BLaER1 treated with 17β-estradiol and CSF1 and Interleukin-3, amounts not matched to agents 10 nM and 100 nM (cell line): Measurements from ENCODE around the gene TANC1.

Experiments
- H3K27ac ChIP-seq, 11 experiments: shearing (Covaris generic); formaldehyde crosslinking; 2 replicates each; pipeline ENCODE4 v1.8.1; 2022
- H3K27me3 ChIP-seq, 11 experiments: shearing (Covaris generic); formaldehyde crosslinking; 2 replicates each; pipeline ENCODE4 v1.8.1; 2022
- H3K36me3 ChIP-seq, 11 experiments: shearing (Covaris generic); formaldehyde crosslinking; 2 replicates each; pipeline ENCODE4 v1.8.1; 2022
- H3K4me1 ChIP-seq, 10 experiments: shearing (Covaris generic); formaldehyde crosslinking; 2 replicates each; pipeline ENCODE4 v1.8.1; 2022
- H3K4me2 ChIP-seq, 11 experiments: shearing (Covaris generic); formaldehyde crosslinking; 2 replicates each; pipeline ENCODE4 v1.8.1; 2022
- H3K4me3 ChIP-seq, 10 experiments: shearing (Covaris generic); formaldehyde crosslinking; 2 replicates each; pipeline ENCODE4 v1.8.1; 2022
- H3K9ac ChIP-seq, 11 experiments: shearing (Covaris generic); formaldehyde crosslinking; 2 replicates each; pipeline ENCODE4 v1.8.1; 2022
- H3K9me3 ChIP-seq, 11 experiments: shearing (Covaris generic); formaldehyde crosslinking; replicated peaks in 1 of 11; 2 replicates each; pipeline ENCODE4 v1.8.1; 2022
- H4K20me1 ChIP-seq, 11 experiments: shearing (Covaris generic); formaldehyde crosslinking; 2 replicates each; pipeline ENCODE4 v1.8.1; 2022
- Cebpa-rat ChIP-seq, 11 experiments: shearing (Covaris generic); IDR thresholded peaks; 2 replicates each; pipeline ENCODE4 v1.8.1; 2022

Gene TANC1

DNA sequence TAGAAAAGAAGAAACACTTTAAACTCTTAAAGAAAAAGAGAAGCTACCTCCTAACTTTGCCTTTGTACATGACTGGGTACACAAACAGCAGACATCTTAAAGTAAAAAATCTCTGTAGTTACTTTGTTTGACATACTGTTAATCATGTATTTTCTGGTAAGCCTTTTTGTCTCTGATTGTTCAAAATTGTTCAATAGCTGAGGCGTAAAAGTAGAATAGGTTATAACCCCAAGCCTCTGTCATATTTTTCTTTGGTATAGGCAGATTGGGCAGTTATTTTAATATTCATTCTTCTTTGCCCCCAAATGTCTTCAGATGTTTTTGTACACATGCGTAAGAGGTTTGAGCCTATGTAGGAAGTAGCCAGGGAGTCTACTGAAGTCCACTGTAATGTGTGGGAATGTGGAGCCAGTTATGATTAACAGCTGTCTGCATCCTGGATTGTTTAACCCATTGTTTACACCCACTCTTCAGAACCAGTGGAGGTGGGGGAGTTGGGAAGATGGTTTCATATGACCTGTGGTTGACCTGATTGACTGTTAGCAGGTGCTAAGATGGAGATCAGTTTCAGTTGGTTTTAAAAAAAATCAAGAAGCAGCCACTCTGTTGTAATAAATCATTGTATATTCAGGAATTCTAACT is 150.5 kb downstream of the TANC1 start:
- Histone ChIP-seq H3K4me3 (no peak overlapping the region), H3K9me3 (peaks cover 0 to 15% (median 0%) of the 10 kb centered on the region in 11 experiments; a peak in 1 of 22 replicates), H3K4me2 (peak overlapping the region in 6 of 11 experiments; percentile 9 to 42 (median 21); a peak in 7 of 22 replicates), H4K20me1 (no peaks in the 10 kb centered on the region), H3K9ac (no peak overlapping the region; a peak in 1 of 22 replicates), H3K4me1 (peaks cover 4 to 18% (median 14%) of the 10 kb centered on the region in 10 experiments), H3K27me3 (no peaks in the 10 kb centered on the region), H3K36me3 (no peaks in the 10 kb centered on the region), H3K27ac (no peak overlapping the region)
- no peak for TF ChIP-seq Cebpa-rat (IDR thresholded peaks at IDR 0.05)

DNA sequence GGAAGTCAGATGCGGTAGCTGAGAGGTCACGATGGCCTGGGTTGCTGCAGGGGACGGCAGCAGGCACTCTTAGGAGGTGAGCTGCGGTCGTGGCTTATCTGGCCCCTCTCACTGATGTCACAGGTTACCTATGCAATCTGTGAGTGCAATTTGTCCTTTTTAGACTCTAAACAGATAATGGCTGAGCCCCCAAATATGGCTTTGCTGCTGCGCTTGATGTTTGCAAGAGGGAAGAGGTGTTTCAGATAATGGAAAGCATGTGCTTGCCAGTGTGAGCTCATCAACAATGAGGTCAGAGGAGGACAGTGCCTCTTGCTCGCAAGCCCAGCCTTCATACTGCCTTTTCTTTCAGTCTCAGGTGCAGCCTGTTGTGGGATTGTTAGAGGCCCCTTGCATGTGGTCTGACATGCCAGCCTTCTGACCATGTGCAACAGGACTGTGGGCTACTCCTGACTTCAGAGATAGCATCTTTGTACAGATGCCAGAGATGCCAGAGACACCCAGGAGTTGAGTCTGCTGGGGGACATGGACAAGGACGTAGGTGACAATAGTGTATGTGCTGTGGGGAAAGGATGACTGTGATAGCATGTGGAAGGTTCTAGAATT is 151.3 kb downstream of the TANC1 start:
- Histone ChIP-seq H3K9ac (no peak overlapping the region), H3K27me3 (no peaks in the 10 kb centered on the region), H4K20me1 (no peaks in the 10 kb centered on the region), H3K4me1 (peaks cover 12 to 25% (median 22%) of the 10 kb centered on the region in 10 experiments), H3K9me3 (peaks cover 0 to 15% (median 0%) of the 10 kb centered on the region in 11 experiments; a peak in 1 of 22 replicates), H3K27ac (no peak overlapping the region), H3K4me3 (no peak overlapping the region), H3K4me2 (peak overlapping the region in 7 of 11 experiments; percentile 2 to 42 (median 19); a peak in 6 of 22 replicates), H3K36me3 (no peaks in the 10 kb centered on the region)
- no peak for TF ChIP-seq Cebpa-rat (IDR thresholded peaks at IDR 0.05)

DNA sequence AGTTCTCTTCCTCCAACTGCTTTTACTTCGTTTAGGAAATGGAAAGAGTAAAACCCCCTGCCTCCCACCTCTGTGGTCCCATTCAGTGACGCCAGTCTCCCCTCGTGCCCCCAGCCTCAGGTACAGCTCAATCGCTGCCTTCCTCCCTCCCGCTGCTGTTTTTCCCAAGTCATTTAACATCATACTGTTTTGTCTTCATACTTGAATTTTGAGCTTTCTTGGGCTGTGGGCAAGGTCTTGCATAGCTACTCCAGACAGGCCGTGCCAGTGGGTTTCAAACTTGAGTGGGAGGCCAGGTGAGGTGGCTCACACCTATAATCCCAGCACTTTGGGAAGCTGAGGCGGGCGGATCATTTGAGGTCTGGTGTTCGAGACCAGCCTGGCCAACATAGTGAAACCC is 155.3 kb downstream of the TANC1 start:
- no peaks in the 10 kb centered on the region for H4K20me1 ChIP-seq
- peaks cover 24 to 37% (median 30%) of the 10 kb centered on the region in 10 experiments for H3K4me1 ChIP-seq
- TF ChIP-seq Cebpa-rat (IDR thresholded peaks at IDR 0.05), result no peak
- H3K9ac ChIP-seq, result peak overlapping the region in 5 of 11 experiments; percentile 15 to 73 (median 64); a peak in 7 of 22 replicates
- no peaks in the 10 kb centered on the region for H3K36me3 ChIP-seq
- H3K27me3 ChIP-seq, result no peaks in the 10 kb centered on the region
- H3K27ac ChIP-seq, result peak overlapping the region; percentile 21 to 87 (median 76); a peak in 19 of 22 replicates
- peak overlapping the region; percentile 30 to 72 (median 60); a peak in 18 of 22 replicates for H3K4me2 ChIP-seq
- H3K4me3 ChIP-seq, result no peak overlapping the region
- peaks cover 0 to 4% (median 0%) of the 10 kb centered on the region in 11 experiments; a peak in 3 of 22 replicates for H3K9me3 ChIP-seq

DNA sequence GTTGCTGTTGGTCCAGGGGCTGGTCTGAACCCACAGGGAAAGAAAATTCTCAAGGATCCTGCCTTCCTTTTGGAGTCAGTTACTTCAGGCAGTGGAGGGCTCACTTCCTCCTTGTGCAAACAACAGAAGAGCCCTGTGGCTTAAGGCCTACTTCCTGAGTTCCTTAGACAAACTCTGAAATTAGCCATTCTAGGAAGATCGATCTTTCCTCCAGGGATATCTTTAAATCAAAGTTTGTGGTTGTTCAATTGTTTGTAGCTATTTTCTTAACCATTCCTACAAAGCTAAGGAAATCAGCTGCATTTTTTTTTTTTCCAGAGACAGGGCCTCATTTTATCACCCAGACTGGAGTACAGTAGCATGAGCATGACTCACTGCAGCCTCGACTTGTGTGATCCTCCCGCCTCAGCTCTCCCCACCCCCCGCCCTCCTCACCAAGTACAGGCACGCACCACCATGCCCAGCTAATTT is 156.0 kb downstream of the TANC1 start:
- Histone ChIP-seq H3K27me3 (no peaks in the 10 kb centered on the region), H3K9ac (peak overlapping the region; percentile 15 to 73 (median 50); a peak in 20 of 22 replicates), H3K36me3 (no peaks in the 10 kb centered on the region), H4K20me1 (no peaks in the 10 kb centered on the region), H3K4me1 (peaks cover 23 to 30% (median 26%) of the 10 kb centered on the region in 10 experiments), H3K4me2 (peak overlapping the region; percentile 30 to 72 (median 60)), H3K27ac (peak overlapping the region; percentile 21 to 87 (median 76); a peak in 21 of 22 replicates), H3K4me3 (no peak overlapping the region), H3K9me3 (peaks cover 0 to 4% (median 0%) of the 10 kb centered on the region in 11 experiments; a peak in 3 of 22 replicates)
- no peak for TF ChIP-seq Cebpa-rat (IDR thresholded peaks at IDR 0.05)

DNA sequence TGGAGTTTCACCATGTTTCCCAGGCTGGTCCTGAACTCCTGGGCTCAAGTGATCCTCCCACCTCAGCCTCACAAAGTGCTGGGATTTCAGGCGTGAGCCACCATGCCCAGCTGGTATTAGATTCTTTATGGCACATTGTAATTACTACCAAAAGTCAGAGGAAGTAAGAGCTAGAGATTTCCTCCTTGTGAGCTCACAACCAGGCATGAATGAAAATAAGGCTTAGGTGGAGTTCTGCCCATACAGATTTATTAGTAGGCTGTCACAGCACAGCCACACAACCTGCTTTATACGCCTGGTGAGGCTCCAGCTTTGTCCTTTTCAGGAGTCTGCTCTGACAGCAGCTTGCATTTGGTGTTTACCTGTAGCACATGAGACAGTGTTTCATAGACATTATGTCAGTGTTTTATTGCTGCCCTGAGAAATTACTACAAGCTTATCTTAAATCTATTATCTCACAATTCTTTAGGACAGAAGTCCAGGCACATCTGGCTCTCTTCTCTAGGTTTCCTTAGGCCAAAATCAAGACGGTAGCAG is 156.6 kb downstream of the TANC1 start:
- Histone ChIP-seq H3K4me2 (peak overlapping the region; percentile 30 to 72 (median 60)), H3K27me3 (no peaks in the 10 kb centered on the region), H3K9ac (peak overlapping the region in 9 of 11 experiments; percentile 36 to 73 (median 61); a peak in 16 of 22 replicates), H3K9me3 (peaks cover 0 to 4% (median 0%) of the 10 kb centered on the region in 11 experiments; a peak in 3 of 22 replicates), H3K27ac (peak overlapping the region; percentile 21 to 87 (median 76); a peak in 21 of 22 replicates), H3K36me3 (no peaks in the 10 kb centered on the region), H3K4me3 (no peak overlapping the region), H3K4me1 (peaks cover 17 to 29% (median 25%) of the 10 kb centered on the region in 10 experiments), H4K20me1 (no peaks in the 10 kb centered on the region)
- no peak for TF ChIP-seq Cebpa-rat (IDR thresholded peaks at IDR 0.05)

DNA sequence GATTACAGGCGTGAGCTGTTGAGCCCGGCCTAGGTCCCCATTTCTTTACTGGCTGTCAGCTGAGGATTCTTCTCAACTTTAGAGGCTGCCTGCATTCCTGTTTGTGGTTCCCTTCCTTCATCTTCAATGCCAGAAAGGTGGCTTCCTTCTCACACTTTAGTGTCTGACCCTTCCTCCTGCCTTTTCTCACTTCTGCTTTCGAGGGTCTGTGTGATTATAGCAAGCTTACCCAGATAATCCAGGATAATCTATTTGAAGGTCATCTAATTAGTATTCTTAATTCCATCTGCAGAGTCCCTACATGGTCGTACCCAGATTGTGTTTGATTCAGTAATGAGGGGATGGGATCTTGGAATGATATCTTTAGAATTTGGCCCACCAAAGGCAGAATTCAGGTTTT is 157.4 kb downstream of the TANC1 start:
- TF ChIP-seq Cebpa-rat (IDR thresholded peaks at IDR 0.05), result no peak
- Histone ChIP-seq H3K9me3 (peaks cover 0 to 4% (median 0%) of the 10 kb centered on the region in 11 experiments; a peak in 3 of 22 replicates), H3K9ac (no peak overlapping the region), H3K4me2 (peak overlapping the region in 7 of 11 experiments; percentile 2 to 64 (median 30); a peak in 5 of 22 replicates), H3K27ac (no peak overlapping the region), H3K4me1 (peaks cover 17 to 29% (median 25%) of the 10 kb centered on the region in 10 experiments), H3K36me3 (no peaks in the 10 kb centered on the region), H4K20me1 (no peaks in the 10 kb centered on the region), H3K4me3 (no peak overlapping the region), H3K27me3 (no peaks in the 10 kb centered on the region)

DNA sequence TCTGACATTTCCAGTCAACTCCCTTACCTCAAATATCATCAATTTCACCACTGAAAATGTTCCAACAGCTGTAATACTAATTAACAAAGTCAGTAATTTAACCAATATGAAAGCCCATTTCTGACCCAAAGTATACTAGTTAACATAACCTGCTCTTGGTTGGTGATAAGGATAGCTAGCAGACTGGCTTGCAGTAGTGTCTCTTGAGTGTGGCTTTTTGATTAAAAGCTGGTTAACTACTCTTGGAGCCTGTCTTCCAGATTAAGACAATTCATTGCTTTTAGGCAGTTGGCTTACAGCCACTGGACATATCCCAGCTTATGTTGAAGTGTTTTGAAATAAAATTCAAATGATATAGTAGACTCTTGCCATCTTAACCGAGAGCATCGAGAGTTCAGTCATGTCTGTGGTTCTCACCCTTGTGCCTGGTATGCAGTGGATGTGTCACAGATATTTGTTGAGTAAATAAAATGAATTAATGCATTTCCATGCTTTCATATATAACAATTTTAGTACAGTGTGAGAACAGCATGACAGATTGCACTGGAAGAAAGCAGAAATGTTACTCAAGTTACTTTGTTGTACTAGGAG is 158.1 kb downstream of the TANC1 start:
- Histone ChIP-seq H3K27me3 (no peaks in the 10 kb centered on the region), H4K20me1 (no peaks in the 10 kb centered on the region), H3K9me3 (peaks cover 0 to 4% (median 0%) of the 10 kb centered on the region in 11 experiments; a peak in 3 of 22 replicates), H3K4me1 (peaks cover 17 to 29% (median 25%) of the 10 kb centered on the region in 10 experiments), H3K36me3 (no peaks in the 10 kb centered on the region), H3K9ac (no peak overlapping the region), H3K27ac (no peak overlapping the region), H3K4me3 (no peak overlapping the region), H3K4me2 (no peak overlapping the region)
- no peak for TF ChIP-seq Cebpa-rat (IDR thresholded peaks at IDR 0.05)

DNA sequence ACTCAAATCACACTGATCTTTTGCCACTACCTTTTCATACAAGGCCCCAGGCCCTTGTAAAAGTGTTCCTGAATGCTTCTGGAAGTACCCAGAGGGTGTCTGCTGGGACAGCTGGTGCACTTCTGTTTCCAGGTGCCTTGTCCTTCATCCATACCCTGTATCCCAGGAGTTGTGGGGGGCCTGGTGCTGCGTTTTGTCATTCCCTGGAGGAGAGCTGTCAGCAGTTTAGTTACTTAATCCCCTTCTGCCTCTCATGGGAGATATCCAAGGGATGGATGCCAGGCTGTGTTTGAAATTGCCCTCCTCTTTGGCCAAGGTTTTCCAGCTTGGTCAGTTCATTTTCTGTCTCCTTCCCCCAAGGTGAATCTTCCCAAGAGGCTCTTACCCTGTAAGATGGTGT is 159.8 kb downstream of the TANC1 start:
- H3K36me3 ChIP-seq, result no peaks in the 10 kb centered on the region
- H3K4me2 ChIP-seq, result no peak overlapping the region
- TF ChIP-seq Cebpa-rat (IDR thresholded peaks at IDR 0.05), result no peak
- H3K9ac ChIP-seq, result no peak overlapping the region
- H3K27me3 ChIP-seq, result no peaks in the 10 kb centered on the region
- no peaks in the 10 kb centered on the region for H4K20me1 ChIP-seq
- H3K9me3 ChIP-seq, result peaks cover 0 to under 1% (median 0%) of the 10 kb centered on the region in 11 experiments; a peak in 3 of 22 replicates
- H3K4me3 ChIP-seq, result no peak overlapping the region
- no peak overlapping the region for H3K27ac ChIP-seq
- H3K4me1 ChIP-seq, result peaks cover 17 to 29% (median 25%) of the 10 kb centered on the region in 10 experiments
